GM19463 (cell line): Measurements from ENCODE around the gene ARPP19.
"Not testable (repeated sequence)": the region's sequence is repeated elsewhere in the genome, so short reads cannot be mapped to it uniquely, and the experiment has no call there.

Experiments
- ATAC-seq: cut with Tn5 transposase; IDR thresholded peaks from one replicate; pipeline ENCODE4 v1.9.1; 2021; ENCODE audit warnings: mild to moderate bottlenecking, moderate library complexity; ENCODE audit not compliant: unreplicated experiment

The ARPP19 gene

DNA sequence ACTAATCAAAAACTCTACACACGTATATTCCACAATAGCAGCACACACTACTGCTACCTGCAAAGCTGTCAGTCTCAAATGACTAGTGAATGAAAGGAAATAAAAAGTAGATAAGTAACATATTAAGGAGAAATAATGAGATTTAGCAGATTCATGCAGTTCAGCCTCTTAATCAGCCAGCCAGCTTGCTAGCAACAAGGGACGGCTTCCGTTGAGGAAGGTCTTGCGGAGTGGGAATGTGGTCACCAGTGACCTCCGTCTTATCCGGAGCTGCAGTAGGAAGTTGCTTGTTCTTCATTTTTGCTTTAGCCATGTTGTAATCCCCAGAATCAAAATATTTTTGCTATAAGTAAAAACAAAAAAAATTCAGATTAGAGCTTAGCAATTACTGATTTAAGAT lies 17.1 kb downstream of the ARPP19 start:
- no peak for ATAC-seq

DNA sequence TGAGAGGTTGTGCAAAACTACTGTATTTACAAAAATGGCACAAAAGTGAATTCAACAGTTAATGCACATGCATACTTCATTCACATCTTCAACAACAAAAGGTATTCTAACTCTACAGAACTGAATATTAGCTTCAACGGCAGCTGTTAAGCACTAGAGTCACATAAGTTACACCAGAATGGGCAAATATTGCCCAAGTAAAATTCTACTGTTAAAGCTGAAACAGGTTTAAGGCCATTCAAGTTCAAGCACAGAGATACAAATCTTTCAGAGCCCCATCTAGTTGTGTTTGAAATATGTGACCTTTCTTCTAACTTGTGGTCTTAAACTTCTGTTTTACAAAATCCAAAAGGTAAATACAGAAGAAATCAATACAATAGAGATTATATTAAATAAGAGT lies 17.6 kb downstream of the ARPP19 start:
- ATAC-seq = not testable (repeated sequence)

DNA sequence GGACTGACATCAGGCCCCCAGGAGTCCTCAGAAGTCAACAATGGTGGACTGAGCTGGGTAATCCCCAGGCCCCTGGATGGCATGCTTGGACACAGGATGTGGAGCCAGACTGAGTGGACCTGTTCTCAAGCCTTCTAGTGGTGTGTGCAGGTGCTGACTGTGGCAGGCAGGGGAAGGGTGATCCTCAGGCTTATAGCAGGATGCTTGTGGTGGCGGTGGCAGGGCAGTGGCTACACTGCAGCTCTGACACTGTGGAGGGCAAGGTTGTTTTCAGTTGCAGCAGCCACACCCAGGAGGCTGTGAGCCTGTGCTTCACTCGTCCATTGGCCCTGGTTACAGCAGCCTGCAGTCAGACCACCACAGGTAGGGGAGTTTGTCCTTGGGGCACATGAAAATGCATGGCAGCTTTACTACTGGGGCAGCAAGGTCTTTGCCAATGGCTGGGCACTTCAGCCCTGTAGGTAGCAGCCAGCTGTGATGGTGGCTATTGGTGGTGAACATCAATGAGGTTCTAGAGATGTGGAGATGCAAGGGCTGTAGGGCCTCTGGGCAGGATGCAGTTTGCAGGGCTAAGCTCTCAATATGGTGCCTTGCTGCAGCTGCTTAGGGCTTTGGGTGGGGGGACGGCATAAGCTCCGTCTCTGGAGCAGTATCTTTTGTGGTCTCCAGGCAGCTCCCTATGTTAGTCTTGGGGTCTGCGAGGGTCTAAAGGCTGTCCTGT lies 22.6 kb downstream of the ARPP19 start:
- ATAC-seq = no peak

DNA sequence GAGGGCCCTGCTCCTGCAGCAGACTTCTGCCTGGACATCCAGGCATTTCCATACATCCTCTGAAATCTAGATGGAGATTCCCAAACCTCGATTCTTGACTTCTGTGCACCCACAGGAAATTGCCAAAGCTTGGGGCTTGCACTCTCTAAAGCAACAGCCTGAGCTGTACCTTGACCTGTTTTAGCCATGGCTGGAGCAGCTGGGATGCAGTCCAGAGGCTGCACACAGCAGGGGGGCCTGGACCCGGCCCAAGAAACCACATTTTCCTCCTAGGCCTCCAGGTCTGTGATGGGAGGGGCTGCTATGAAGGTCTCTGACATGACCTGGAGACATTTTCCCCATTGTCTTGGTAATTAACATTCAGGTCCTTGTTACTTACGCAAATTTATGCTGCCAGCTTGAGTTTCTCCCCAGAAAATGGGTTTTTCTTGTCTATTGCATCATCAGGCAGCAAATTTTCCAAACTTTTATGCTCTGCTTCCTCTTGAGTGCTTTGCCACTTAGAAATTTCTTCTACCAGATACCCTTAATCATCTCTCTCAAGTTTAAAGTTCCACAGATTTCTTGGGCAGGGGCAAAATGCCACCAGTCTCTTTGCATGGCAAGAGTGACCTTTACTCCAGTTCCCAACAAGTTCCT lies 28.3 kb downstream of the ARPP19 start:
- no peak for ATAC-seq

DNA sequence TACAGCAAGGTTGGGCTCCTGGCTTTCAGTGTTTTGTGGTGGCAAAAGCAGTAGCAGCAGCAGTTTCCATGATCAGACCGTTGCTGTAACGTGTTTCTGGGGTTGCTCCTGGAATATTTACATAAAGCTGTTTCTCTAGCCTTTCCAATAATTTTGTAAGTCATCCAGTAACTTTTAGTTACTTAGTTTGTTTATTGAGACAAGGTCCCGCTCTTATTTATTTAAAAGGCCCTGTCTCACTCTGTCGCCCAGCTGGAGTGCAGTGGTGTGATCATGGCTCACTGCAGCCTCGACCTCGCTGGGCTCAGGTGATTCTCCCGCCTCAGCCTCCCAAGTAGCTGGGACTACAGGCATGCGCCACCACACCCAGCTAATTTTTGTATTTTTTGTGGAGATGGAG lies 31.4 kb downstream of the ARPP19 start:
- no peak for ATAC-seq

DNA sequence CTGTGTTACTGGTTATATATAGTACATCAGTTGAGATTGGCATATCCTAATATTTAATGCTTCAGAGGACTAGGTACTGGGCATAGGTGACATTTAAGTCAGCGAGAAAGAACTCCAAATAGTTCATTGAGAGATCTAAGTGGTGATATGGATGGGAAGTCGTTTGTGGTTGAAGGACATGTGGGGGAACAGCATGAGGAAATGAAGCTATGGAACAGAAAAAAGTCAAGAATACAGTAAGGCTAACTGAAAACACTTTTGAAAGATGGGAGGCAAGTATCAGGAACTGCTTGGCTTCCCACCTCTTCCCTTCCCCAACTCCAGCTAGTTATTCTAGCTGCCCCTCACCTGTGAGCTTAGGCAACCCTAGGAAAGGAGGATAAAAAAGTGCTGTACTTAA lies 36.4 kb downstream of the ARPP19 start:
- no peak for ATAC-seq

DNA sequence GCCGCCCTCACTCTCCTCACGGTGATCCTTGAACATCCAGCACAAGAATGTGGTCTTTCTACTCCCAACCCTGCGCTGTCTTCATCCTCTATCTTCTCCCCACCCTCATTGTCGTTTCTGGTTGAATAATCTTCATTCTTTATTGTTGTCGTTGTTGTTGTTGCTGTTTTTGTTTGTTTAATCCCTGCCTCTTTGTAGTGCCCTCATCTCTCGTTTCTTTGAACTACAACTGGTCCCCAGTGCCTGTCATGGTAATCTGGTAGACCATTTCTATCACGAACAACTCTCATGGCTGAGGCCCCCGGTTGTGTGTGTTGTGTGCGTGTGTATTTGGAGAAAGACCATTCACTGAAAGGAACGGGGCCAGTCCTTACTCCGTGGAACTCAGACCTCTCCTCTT lies 38.9 kb downstream of the ARPP19 start:
- no peak for ATAC-seq

DNA sequence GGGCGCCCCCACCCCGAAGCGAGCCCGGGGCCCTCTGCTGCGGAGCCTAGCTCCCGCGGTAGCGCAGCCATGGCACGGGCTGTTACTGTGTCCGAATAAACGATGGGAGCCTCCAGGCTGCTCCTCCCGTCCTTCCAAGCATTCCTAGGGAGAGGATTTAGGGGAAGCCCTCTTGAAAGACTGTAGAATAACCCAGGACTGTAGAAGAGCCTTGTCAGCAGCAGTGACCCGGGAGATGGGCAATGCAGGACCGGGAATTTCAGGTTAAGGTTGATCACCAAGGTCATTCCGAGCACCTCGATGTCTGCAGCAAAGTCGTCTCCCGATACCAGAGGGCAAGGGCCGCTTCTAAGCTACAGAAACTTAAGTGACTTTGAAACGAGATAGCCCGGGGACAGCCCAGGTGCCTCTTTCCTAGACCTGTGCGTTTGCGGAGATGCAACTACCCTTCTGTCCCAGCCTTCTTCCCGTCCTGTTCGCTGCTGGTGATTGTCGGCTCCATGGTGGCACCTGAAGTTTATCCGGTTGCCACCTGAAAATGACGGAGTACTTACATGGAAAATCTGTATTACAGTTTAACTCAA lies 39.4 kb downstream of the ARPP19 start:
- no peak for ATAC-seq

DNA sequence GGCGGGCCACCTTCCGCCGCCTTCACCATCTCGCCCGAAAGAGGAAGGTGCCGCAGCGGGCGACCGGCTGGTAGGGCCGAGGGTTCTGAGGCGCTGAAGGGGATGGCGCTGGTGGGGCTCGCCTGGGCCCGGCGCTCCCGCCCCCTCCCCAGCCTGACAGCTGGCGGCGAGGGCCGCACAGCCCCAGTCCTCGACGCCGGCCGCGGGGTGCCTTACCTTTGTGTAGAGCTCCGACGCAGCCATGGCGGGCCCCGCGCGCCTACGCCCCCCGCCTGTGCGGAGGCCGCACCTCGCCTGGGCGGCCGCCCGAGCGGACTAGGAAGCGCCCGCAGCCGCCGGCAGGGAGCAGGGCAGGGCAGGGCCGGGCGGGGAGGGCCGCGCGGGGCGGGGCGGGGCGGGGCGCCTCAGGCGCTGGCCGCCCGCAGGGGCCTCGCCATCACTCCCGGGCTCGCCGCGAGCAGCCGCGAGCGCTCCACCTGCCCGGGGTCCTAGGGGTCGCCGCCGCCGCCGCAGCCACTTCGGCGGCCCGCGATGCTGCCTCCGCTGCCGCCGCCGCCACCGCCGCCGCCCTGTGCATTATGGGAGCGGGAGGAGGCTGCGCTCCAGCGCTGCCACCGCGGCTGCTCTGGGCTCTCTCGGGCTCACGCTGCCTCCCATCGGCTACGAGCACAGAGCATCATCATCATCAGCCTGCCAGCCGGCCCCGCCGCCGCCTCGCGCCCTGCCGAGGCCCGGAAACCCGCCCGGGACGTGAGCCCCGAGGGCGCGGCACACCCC lies 40.1 kb downstream of the ARPP19 start, which contains the start of gene MYO5A:
Gene MYO5A (minus strand): TSS at position 317 of the 777 bp plus-strand sequence. CDS start 74 bp downstream, at position 243.
- ATAC-seq = peak; percentile 76

DNA sequence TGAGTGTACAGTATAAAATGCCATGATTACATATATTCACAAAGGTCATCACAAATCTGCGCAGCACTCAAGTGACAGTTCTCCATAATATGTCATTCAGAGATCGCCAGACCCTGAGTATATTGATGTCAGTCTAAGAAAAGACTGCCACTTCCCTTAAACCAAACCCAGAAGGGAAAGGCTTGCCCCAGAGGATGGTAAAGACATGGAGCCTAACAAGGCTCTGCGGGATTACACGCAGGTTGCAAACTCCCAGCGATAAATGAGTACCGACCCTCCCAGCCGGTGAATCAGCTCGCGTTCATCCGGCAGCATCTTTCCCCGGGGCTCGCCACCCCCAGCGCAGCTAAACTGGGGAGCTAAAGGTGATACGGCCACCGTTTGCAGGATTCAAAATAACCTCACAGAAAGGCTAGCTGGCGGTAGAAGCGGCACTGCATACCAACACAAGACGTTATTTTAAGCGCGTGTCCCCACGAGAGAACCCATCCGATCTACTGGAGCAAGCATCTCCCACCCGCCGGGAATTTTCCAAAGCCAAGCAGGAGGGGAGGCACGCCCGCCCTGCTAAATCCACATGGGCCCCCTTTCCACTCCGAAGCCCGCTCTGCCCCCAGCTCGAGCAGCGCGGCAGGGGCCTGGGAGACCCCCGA lies 40.8 kb downstream of the ARPP19 start:
- ATAC-seq = no peak

DNA sequence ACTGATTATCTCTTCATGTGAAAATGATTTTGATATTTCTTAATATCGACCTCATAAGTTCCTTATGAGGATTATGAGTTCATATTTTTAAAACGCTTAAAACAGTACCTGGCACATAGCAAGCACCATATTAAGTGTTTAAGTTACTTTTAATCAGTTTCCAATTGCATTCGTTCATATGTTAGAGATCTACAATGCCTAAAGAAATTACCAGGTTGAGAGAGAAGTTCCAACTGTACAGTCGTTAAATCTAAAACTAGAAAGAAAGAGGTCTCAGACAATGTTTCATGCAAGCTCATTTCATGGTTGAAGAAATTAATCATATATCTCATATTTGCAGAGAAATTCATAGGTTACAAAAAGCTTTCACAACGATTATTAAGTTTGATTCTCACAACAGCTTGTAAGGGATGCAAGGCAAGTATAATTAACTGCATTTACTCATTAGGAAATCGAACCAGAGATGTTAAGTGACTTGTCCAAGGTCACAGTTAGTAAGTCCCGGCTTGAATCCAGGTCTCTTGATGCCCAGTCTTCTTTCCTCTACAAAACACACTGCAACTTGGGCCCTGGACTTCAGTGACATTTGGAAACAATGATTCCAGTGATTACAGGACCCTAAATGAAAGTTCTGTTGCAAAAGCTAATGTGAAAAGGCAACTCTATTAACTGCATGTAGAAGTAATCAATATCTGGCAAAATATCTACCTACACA lies 41.5 kb downstream of the ARPP19 start:
- ATAC-seq = no peak

DNA sequence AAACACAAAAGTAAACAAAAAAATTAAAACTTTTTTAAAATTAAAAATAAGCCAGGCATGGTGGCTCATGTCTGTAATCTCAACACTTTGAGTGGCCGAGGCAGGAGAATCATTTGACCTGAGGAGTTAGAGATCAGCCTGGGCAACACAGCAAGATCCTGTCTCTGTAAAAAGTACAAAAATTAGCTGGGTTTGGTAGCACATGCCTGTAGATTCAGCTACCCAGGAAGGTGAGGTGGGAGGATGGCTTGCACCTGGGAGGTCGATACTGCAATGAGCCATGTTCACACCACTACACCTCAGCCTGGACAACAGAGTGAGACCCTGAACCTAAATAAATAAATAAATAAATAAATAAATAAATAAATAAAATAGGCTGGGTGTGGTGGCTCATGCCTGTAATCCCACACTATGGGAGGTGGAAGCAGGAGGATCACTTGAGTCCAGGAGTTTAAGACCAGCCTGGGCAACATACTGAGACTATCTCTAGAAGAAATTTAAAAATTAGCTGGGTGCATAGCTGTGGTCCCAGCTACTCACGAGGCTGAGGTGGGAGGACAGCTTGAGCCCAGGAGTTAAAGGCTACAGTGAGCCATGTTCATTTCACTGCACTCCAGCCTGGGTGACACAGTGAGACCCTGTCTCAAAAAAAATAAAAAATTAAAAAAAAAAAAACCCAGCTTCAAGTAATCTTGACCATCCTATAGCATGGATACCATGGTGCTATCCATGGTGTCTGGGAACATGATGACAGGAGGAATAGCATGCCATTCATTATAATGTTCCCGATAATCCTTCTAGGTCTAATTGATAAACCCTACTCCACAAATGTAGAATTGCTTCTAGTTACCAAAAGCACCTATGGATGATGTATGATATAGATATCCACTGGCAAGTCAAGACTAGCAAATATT lies 44.4 kb downstream of the ARPP19 start:
- ATAC-seq = no peak

DNA sequence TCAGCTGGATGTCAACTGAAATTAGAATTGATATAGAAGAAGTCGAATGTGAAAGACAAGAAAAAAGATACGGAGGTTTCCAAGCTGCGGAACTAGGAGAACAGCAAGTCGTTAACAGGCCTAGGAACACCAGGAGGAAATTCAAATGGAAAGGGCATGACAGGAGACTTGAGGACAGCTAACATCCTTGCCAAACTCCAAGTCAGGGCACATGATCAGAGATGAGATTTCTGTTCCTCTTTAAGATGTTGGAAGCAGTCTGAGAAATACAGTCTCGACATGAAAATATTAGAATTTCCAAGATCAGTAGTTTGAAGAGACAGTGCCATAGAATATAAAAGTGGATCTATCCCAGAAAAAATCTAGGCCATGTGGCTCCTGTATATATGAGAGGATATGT lies 45.2 kb downstream of the ARPP19 start:
- no peak for ATAC-seq

DNA sequence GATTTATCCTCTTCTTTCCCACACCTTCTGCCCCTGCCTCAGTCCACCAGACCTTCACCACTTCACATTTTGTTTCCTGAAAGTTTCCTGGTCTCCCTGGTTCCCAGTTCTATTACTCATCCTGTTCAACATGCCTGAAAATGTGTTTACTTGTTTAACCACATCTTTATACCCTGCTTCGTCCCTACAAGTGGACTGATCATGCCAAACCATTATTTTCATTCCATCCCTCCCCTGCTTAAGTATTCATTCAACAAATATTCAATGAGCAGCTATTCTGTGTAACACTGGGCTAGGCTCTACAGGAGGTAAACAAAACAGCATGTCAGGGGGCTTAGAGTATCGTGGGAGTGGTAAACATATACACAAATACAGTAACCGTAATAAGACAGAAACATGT lies 45.6 kb downstream of the ARPP19 start:
- no peak for ATAC-seq

DNA sequence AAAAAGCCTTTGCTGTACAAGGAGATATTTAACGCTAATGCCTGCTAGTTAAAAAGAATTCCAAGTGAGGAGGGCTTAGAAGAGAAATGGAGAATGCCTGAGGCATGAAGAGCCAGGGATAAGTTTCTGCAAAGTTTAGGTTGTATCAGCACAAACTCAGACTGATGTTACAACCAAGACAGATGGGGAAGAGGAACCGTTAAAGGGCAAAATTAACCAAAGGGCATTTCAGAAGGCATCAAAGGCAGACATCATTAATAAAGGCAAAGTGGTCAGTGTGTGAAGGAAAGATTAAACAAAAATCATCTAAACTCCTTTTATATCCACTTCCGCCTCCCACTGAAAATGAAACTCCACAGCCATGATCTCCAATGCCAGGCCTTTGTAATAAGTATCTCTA lies 47.1 kb downstream of the ARPP19 start:
- ATAC-seq = no peak

DNA sequence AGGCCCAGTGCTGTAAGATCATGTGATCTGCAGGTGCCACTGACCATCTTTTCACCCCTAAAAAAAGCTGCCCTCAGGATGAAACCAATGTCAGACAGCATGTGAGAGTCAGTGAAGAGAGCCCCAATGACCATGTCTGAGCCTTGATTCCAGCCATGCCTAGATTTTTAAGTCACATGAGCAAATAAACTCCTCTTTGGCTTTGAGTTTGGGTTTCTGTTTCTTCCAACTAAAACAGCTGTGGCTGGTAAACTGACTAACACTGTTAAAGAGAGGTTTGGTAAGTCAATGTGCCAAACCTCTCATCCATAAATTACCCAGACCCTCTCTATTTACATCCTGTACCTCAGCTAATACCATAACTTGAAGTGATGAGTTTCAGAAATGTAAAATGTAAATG lies 48.4 kb downstream of the ARPP19 start:
- no peak for ATAC-seq

DNA sequence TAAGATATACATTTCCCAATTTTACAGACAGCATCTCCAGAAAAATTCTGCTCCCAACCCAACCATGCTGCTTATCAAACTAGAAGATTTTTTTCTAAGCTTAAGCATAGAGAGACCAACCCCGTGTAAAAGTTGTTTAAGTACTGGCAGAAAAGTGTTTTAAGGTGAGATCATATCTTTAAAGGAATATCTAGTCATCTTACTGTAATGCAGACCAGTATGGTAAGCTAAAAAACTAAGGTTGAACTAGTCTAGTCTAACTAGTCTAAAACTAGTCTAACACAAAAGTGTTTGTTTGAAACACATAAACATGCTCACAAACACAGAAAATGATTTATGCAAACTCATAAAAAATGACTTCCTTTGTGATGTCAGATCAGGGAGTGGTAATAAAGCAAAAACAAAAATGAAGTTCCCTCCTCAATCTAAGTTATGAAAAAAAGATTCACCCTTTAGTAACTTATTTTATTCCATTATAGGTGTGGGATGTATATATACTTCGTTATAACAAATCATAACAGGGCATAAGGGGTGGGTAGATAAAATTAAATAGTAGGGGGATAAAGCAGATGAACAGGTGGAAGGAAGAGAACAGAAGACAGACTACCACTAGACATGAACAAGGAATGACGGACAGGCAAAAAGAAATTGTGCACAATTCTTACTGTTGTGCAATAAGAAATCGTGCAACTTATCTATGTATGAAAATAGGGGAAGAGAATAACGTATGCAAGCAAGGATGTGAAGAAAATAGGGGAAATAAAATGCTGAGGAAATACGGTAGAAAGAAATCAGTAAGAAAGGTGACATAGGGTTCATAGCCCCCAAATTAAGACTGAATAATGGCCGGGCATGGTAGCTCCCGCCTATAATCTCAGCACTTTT lies 50.1 kb downstream of the ARPP19 start:
- ATAC-seq = no peak

DNA sequence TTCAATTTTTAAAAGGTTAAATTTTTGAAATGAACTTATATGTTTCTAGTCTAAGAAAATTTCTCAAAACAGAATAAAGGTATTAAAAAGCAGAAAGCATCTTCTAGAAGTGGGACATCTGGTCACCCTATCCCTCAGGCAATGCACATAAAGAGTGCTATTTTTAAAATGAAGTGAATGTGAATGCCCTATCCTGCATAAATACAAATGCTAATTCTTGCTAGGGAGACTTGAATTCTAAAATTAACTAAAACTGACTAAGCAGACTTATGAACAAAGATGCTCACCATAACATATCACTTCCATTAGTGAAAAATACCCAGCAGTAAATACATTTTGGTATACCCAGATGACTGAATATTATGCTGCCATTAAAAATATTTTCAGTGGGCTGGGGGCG lies 51.8 kb downstream of the ARPP19 start:
- ATAC-seq = no peak
